ENCODE results near the gene ATP1B2.

DNA sequence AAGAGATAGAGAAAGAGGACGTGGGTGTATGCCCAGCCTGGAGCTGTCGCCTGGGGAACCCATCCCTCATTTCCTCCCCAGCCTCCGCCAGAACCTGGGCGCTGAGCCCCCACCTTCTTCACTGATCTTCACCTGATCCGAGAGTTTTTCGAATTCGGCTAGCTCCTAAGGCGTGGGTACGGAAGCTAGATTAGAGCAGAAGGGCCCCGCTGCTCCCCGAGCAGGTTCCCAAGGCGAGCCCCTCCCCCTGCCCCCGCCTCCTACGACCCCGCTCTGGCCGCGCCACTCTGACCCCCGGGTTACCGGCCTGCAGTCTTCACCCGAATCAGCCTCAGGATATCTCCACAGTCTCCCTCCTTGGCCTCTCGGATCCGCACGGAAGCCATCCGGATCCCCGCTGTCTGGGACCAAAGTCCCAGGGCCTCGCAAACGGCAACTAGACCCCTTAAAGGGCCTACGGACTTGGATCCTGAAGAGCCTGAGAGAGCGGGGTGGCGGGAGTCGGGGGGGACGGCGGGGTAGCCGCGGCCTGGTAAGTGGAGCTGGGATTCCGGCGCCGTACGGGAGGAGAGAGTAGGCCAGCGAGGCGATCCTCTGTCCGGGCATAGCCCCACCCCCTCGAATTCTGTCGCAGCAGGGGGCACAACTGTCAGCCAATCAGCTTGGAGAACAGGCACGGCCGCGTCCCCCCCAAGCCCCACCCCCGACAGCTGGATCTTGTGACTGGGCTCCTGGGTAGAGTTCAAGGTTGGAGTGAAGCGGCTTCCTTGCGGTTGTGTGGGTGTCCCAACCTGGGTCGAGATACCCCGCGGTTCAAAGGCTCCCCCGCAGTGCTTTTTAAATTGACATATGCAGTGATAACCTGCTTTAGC lies 23.2 kb upstream of the ATP1B2 start, which contains the start of gene SAT2:
- TF ChIP-seq, protein P1, sequence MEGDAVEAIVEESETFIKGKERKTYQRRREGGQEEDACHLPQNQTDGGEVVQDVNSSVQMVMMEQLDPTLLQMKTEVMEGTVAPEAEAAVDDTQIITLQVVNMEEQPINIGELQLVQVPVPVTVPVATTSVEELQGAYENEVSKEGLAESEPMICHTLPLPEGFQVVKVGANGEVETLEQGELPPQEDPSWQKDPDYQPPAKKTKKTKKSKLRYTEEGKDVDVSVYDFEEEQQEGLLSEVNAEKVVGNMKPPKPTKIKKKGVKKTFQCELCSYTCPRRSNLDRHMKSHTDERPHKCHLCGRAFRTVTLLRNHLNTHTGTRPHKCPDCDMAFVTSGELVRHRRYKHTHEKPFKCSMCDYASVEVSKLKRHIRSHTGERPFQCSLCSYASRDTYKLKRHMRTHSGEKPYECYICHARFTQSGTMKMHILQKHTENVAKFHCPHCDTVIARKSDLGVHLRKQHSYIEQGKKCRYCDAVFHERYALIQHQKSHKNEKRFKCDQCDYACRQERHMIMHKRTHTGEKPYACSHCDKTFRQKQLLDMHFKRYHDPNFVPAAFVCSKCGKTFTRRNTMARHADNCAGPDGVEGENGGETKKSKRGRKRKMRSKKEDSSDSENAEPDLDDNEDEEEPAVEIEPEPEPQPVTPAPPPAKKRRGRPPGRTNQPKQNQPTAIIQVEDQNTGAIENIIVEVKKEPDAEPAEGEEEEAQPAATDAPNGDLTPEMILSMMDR (IDR thresholded peaks at IDR 0.05; ENCODE audit: low read depth, low read length, poor library complexity, severe bottlenecking), result no peak
- TF ChIP-seq EZH2phosphoT487 (IDR thresholded peaks at IDR 0.05; ENCODE audit: borderline replicate concordance, low read length), result no peak
